Fibroblast of mammary gland (primary cell): ENCODE results near the gene PVR.

ENCODE experiments used
- DNase-seq: peaks from one replicate; pipeline ENCODE4 v3.0.0-alpha.2; 2010; ENCODE audit warnings: low read depth
- H3K4me3 ChIP-seq: 2 replicates; pipeline ENCODE4 v1.5.1; 2011; ENCODE audit warnings: low read depth, mild to moderate bottlenecking, low read length, moderate library complexity; ENCODE audit not compliant: control insufficient read depth
- TF ChIP-seq, protein P1 (sequence below): conservative IDR thresholded peaks from 2 replicates; pipeline ENCODE4 v1.5.1; 2011; ENCODE audit warnings: low read depth, low read length, inconsistent platforms; ENCODE audit not compliant: control insufficient read depth, insufficient read depth

Gene PVR, protein sequence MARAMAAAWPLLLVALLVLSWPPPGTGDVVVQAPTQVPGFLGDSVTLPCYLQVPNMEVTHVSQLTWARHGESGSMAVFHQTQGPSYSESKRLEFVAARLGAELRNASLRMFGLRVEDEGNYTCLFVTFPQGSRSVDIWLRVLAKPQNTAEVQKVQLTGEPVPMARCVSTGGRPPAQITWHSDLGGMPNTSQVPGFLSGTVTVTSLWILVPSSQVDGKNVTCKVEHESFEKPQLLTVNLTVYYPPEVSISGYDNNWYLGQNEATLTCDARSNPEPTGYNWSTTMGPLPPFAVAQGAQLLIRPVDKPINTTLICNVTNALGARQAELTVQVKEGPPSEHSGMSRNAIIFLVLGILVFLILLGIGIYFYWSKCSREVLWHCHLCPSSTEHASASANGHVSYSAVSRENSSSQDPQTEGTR

DNA sequence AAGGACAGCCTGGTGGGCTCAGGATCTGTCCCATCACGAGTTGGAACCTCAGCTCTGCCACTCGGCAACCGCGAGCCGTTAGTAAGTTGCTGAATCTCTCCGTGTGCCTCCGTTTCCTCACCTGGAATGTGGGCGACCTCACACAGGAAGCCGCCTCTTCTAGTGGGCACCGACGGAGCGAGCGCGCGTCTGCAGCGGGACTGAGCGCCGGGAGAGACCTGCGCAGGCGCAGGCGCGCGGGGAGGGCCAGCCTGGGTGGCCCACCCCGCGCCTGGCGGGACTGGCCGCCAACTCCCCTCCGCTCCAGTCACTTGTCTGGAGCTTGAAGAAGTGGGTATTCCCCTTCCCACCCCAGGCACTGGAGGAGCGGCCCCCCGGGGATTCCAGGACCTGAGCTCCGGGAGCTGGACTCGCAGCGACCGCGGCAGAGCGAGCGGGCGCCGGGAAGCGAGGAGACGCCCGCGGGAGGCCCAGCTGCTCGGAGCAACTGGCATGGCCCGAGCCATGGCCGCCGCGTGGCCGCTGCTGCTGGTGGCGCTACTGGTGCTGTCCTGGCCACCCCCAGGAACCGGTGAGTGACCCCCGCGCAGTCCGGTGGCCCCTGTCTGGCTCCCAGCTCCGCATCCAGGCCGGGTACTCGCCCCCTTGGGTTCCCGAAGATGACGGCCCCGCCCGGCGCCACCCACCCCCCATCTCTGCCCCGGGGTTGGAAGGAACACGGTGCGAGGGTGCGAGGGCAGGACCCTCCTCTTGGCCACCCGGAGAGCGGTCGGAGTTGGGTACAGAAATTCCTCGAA is at the start of gene PVR:
TSS of gene PVR (plus strand) at position 306 of the 797 bp plus-strand sequence. CDS start at position 493, 187 bp downstream.
- peak; percentile 57 for DNase-seq
- TF ChIP-seq, protein P1, sequence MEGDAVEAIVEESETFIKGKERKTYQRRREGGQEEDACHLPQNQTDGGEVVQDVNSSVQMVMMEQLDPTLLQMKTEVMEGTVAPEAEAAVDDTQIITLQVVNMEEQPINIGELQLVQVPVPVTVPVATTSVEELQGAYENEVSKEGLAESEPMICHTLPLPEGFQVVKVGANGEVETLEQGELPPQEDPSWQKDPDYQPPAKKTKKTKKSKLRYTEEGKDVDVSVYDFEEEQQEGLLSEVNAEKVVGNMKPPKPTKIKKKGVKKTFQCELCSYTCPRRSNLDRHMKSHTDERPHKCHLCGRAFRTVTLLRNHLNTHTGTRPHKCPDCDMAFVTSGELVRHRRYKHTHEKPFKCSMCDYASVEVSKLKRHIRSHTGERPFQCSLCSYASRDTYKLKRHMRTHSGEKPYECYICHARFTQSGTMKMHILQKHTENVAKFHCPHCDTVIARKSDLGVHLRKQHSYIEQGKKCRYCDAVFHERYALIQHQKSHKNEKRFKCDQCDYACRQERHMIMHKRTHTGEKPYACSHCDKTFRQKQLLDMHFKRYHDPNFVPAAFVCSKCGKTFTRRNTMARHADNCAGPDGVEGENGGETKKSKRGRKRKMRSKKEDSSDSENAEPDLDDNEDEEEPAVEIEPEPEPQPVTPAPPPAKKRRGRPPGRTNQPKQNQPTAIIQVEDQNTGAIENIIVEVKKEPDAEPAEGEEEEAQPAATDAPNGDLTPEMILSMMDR: no peak

DNA sequence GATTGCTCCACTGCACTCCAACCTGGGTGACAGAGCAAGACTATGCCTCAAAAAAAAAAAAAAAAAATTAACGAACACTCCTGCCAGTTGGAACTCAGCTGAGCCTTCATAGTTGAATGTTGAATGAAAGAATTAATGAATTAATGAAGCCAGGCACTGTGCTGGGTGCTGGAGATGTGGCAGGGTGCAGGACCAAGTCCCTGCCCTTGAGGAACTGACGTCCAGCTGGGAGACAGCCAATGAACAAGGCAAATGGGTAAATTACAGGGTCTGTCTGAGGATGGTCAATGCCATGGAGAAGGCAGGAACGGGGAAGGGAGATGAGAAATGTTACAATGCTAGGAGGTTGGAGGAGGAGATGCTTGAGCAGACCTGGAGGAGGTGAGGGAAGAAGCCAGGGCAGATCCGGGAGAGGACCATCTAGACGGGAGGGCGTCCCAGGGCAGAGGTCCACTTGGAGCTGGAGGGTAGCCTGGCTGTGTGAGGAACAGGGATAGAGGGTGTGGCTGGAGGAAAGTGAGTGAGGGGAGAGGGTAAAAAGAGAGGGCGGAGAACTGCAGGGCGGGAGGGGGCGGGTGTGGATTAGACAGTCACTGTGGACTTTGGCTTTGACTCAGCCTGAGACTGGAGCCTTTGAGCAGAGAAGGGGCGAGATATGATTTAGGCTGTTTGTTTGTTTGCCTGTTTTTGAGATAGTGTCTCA is 47.1 kb upstream of the PVR start:
- DNase-seq: no peak
- H3K4me3 ChIP-seq: no peak overlapping the region
- TF ChIP-seq, protein P1: no peak

More for the DNA sequence above, at the start of gene PVR:
- peak within 1 kb of the TSS; percentile 91 for H3K4me3 ChIP-seq

DNA sequence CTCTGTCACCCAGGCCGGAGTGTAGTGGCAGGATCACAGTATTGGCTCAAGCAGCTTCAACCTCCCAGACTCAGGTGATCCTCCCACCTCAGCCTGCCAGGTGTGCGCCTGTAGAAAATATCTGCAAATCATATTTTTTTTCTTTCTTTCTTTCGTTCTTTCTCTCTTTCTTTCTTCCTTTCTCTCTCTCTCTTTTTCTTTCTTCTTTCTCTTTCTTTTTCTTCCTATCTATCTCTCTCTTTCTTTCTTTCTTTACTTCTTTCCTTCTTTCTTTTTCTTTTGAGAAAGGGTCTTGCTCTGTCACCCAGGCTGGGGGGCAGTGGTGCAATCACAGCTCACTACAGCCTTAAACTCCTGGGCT is 46.6 kb upstream of the PVR start:
- no peak overlapping the region for H3K4me3 ChIP-seq
- TF ChIP-seq, protein P1: no peak
- DNase-seq: no peak

DNA sequence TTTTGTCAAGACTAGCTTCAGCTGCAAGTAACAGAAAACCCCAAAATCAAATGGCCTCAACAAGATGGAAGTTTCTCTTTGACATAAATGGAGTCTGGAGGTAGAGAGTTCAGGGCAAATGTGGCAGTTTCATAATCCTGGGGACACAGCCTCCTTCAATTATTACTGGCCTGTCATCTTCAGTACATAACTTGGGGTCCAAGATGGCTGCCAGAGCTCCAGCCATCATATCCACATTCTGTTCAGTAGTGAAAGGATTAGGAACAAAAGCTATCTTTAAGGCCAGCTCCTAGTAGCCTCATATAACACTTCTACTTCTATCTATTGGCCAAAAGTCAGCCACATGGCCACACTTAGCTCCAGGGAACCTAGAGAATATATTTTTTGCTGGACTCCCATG is 45.4 kb upstream of the PVR start:
- DNase-seq: no peak
- TF ChIP-seq, protein P1: no peak
- H3K4me3 ChIP-seq: no peak overlapping the region

DNA sequence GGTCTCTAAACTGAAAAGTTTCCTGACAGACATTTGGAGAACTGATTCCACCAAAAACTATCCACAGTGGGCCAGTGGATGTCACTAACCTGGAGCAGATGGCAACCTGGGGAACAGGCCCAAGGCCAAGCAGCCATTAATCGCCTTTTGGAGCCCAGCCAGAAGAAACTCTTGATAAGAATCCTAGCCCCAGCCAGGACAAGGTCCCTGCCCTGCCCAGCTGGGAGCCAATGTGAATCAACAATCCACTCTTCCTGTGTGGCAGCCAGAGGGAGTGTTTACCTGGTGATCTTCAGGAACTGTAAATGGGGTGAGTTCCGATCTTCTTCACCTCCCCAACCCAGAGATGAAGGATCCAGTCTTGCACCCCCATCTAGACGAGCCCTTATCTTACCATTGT is 44.8 kb upstream of the PVR start:
- TF ChIP-seq, protein P1: no peak
- H3K4me3 ChIP-seq: no peak overlapping the region
- no peak for DNase-seq

DNA sequence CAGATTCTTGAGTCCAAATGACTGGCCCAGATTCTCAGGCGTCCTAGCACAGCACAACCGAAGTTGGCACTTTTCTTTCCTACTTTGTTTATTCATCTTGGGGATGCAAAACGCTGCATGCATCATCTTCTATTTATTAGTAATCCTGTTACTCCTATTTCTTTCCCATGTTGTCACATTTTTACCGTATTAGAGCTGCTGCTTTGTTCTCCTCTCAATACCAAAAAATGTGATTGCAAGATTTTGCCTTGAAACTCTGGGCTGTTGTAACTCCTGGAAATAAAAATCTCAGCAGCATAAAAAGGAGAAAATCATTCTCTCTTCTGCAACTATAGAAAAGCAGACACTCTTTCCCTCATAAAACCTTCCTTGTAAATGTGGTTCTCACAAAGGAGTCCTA is 43.2 kb upstream of the PVR start:
- no peak overlapping the region for H3K4me3 ChIP-seq
- DNase-seq: peak; percentile 10
- TF ChIP-seq, protein P1: no peak
